Spleen (tissue), 7 donors: ENCODE results near the gene CLASRP.

Experiments
- POLR2A ChIP-seq, 3 donors: fragments of 450-650 bp; IDR thresholded peaks; one replicate each; pipeline ENCODE4 v1.5.1; 2017; ENCODE audit warnings: antibody characterized with exemption in 3 of 3, mild to moderate bottlenecking in 1 of 3
- POLR2AphosphoS5 ChIP-seq, 3 donors: sonication (generic); formaldehyde crosslinking; IDR thresholded peaks; one replicate each; pipeline ENCODE4 v1.5.1; 2017; ENCODE audit warnings: antibody characterized with exemption in 3 of 3
- TF ChIP-seq, protein P1 (sequence below), 11 experiments: fragments of 200-600 bp in 7 of 11; fragments of 450-650 bp in 4 of 11; sonication (generic) in 4 of 11; IDR thresholded peaks in 8 of 11; conservative IDR thresholded peaks in 3 of 11; 1 replicate in 7 of 11; 2 replicates in 4 of 11; pipeline versions ENCODE4 v1.4.0 to v1.8.0; 2016 to 2021; ENCODE audit warnings: antibody characterized with exemption in 11 of 11, inconsistent platforms in 4 of 11, mild to moderate bottlenecking in 1 of 11
- donor health status: DM: no; HTN: no; CAD: no; lungs with moderate emphysema.
- donor health status: DM: no; HTN: no; CAD: no.
- donor health status: DM: no; HTN: no; CAD: no.

DNA sequence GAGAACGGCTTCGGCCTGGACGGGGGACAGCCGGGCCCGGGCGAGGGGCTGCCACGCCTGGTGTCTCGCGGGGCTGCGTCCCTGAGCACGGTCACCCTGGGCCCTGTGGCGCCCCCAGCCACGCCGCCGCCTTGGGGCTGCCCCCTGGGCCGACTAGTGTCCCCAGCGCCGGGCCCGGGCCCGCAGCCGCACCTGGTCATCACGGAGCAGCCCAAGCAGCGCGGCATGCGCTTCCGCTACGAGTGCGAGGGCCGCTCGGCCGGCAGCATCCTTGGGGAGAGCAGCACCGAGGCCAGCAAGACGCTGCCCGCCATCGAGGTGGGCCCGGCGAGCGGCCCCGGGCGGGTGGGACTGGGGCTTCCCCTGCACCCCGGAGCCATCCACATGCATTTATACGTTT is 26.9 kb upstream of the CLASRP start:
- no peak for TF ChIP-seq POLR2A (IDR thresholded peaks at IDR 0.05)
- TF ChIP-seq POLR2AphosphoS5 (IDR thresholded peaks at IDR 0.05): no peak
- TF ChIP-seq, protein P1, sequence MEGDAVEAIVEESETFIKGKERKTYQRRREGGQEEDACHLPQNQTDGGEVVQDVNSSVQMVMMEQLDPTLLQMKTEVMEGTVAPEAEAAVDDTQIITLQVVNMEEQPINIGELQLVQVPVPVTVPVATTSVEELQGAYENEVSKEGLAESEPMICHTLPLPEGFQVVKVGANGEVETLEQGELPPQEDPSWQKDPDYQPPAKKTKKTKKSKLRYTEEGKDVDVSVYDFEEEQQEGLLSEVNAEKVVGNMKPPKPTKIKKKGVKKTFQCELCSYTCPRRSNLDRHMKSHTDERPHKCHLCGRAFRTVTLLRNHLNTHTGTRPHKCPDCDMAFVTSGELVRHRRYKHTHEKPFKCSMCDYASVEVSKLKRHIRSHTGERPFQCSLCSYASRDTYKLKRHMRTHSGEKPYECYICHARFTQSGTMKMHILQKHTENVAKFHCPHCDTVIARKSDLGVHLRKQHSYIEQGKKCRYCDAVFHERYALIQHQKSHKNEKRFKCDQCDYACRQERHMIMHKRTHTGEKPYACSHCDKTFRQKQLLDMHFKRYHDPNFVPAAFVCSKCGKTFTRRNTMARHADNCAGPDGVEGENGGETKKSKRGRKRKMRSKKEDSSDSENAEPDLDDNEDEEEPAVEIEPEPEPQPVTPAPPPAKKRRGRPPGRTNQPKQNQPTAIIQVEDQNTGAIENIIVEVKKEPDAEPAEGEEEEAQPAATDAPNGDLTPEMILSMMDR (IDR thresholded peaks at IDR 0.05 in 8 of 11, conservative IDR thresholded peaks at IDR 0.05 in 3 of 11): no peak
